ENCODE results near the gene LENG8. TPM values are rescaled to one million over a fixed set of nuclear protein-coding genes. Genes with fewer than 3 reads are reported as not detected.

LENG8 gene
- total RNA-seq, 1 experiment from 2014 or later = 55.5 TPM

- CTCF ChIA-PET = interaction anchor here (0.6 to 1.3 kb wide), 3 partner anchors 14 to 49 kb away, joined by 3 to 9 read pairs (median 4); no protein-coding TSS in a partner anchor
- Histone ChIP-seq H3K9me2 (replicated peaks; ENCODE audit: low read length) (no peaks in the 10 kb centered on the region), H2AFZ (ENCODE audit: low read length) (no peak overlapping the region), H3K27me3 (ENCODE audit: low read length) (no peaks in the 10 kb centered on the region), H3K4me3 (ENCODE audit: low read length) (no peak overlapping the region), H3K9me3 (ENCODE audit: low read length) (no peaks in the 10 kb centered on the region), H3K79me2 (ENCODE audit: low read length) (peaks cover 6% of the 10 kb centered on the region; the same call in 1 of the 2 replicates), H3K4me2 (ENCODE audit: low read length) (no peak overlapping the region), H3K36me3 (ENCODE audit: low read depth, low read length) (peaks cover 3% of the 10 kb centered on the region; the same call in 1 of the 2 replicates), H3F3A (ENCODE audit: low read length, unreplicated experiment) (no peaks in the 10 kb centered on the region), H3K9ac (ENCODE audit: low read length) (no peak overlapping the region), H3K27ac (ENCODE audit: low read length) (no peak overlapping the region), H4K20me1 (ENCODE audit: low read length) (0 out of 2 replicates have a peak, but pooled peaks cover 3% of the 10 kb centered on the region), H3K4me1 (ENCODE audit: insufficient read depth, low read length) (no peaks in the 10 kb centered on the region)
- intact Hi-C loops (cut with micrococcal nuclease) = no loop called here
- BruUV-seq (replicated peaks) = no TSS peak
- POLR2A ChIA-PET (ENCODE audit: unreplicated experiment) = no interaction called here
- DNase-seq = peak; percentile 68
- TF ChIP-seq EZH2 (IDR thresholded peaks at IDR 0.05; ENCODE audit: low read length, unreplicated experiment) = no peak
- TF ChIP-seq CTCF (conservative IDR thresholded peaks at IDR 0.05; ENCODE audit: low read depth, low read length) = peak; percentile 76
- peak; percentile 91 for ATAC-seq
These were observed 9.7 kb upstream of the LENG8 start for GRCh38 chr19:54439174-54439851.

- Histone ChIP-seq H3K27ac (ENCODE audit: low read length) (no peak overlapping the region), H2AFZ (ENCODE audit: low read length) (no peak overlapping the region), H4K20me1 (ENCODE audit: low read length) (0 out of 2 replicates have a peak, but pooled peaks cover 3% of the 10 kb centered on the region), H3F3A (ENCODE audit: low read length, unreplicated experiment) (no peaks in the 10 kb centered on the region), H3K4me2 (ENCODE audit: low read length) (no peak overlapping the region), H3K4me1 (ENCODE audit: insufficient read depth, low read length) (no peaks in the 10 kb centered on the region), H3K9me3 (ENCODE audit: low read length) (no peaks in the 10 kb centered on the region), H3K9ac (ENCODE audit: low read length) (no peak overlapping the region), H3K4me3 (ENCODE audit: low read length) (no peak overlapping the region), H3K9me2 (replicated peaks; ENCODE audit: low read length) (no peaks in the 10 kb centered on the region), H3K79me2 (ENCODE audit: low read length) (peaks cover 9% of the 10 kb centered on the region), H3K27me3 (ENCODE audit: low read length) (no peaks in the 10 kb centered on the region), H3K36me3 (ENCODE audit: low read depth, low read length) (peaks cover 9% of the 10 kb centered on the region; the same call in 1 of the 2 replicates)
- ATAC-seq (no peak), DNase-seq (no peak)
- no peak for TF ChIP-seq CTCF (conservative IDR thresholded peaks at IDR 0.05; ENCODE audit: low read depth, low read length)
- intact Hi-C loops (cut with micrococcal nuclease) = no loop called here
- ChIA-PET POLR2A (ENCODE audit: unreplicated experiment) (no interaction called here), CTCF (interaction anchor here (1.3 kb wide), 1 partner anchor 50 kb away, joined by 4 read pairs; no protein-coding TSS in a partner anchor)
- no TSS peak for BruUV-seq (replicated peaks)
These were observed 8.4 kb upstream of the LENG8 start for GRCh38 chr19:54440641-54441040.

GRCh38 chr19:54444737-54445136 is 4.3 kb upstream of the LENG8 start:
- Histone ChIP-seq H3K9me2 (replicated peaks; ENCODE audit: low read length) (no peaks in the 10 kb centered on the region), H3K9ac (ENCODE audit: low read length) (no peak overlapping the region), H3K36me3 (ENCODE audit: low read depth, low read length) (peaks cover 10% of the 10 kb centered on the region; the same call in 1 of the 2 replicates), H3K9me3 (ENCODE audit: low read length) (no peaks in the 10 kb centered on the region), H3K4me3 (ENCODE audit: low read length) (no peak overlapping the region), H4K20me1 (ENCODE audit: low read length) (peaks cover 11% of the 10 kb centered on the region), H3K27me3 (ENCODE audit: low read length) (no peaks in the 10 kb centered on the region), H3F3A (ENCODE audit: low read length, unreplicated experiment) (no peaks in the 10 kb centered on the region), H3K27ac (ENCODE audit: low read length) (no peak overlapping the region), H3K4me1 (ENCODE audit: insufficient read depth, low read length) (peaks cover 8% of the 10 kb centered on the region), H2AFZ (ENCODE audit: low read length) (no peak overlapping the region), H3K4me2 (ENCODE audit: low read length) (no peak overlapping the region), H3K79me2 (ENCODE audit: low read length) (peaks cover 44% of the 10 kb centered on the region)
- DNase-seq (no peak), ATAC-seq (no peak)
- POLR2A ChIA-PET (ENCODE audit: unreplicated experiment) = no interaction called here
- no TSS peak for BruUV-seq (replicated peaks)
- CTCF ChIA-PET = no interaction called here
- intact Hi-C loops (cut with micrococcal nuclease) = no loop called here
- TF ChIP-seq EZH2phosphoT487 (IDR thresholded peaks at IDR 0.05; ENCODE audit: borderline replicate concordance, low read length) (no peak), EZH2 (IDR thresholded peaks at IDR 0.05; ENCODE audit: low read length, unreplicated experiment) (no peak), CTCF (conservative IDR thresholded peaks at IDR 0.05; ENCODE audit: low read depth, low read length) (no peak)

All from PC-3 (cell line).